Stimulated activated naive B cell treated with anti-CD40 and anti-IgM and Interleukin-4, amounts not matched to agents 10 μg/mL and 1 μg/mL and 100 μg/mL, for 72 hours (primary cell): Measurements from ENCODE around the gene ANKMY1.

Source experiments
- ATAC-seq, 2 donors: fragments of 150-1000 bp; cut with Tn5 transposase; replicated peaks; 2 replicates each; pipeline ENCODE4 v1.10.0; 2021; ENCODE audit warnings: moderate library complexity in 1 of 2
- DNase-seq: peaks from one replicate; pipeline ENCODE4 v3.0.0; 2021
- H3K27ac Mint-ChIP-seq: one replicate; pipeline ENCODE4 v1.8.0; 2022; ENCODE audit warnings: mild to moderate bottlenecking, mixed read lengths
- H3K27me3 Mint-ChIP-seq, 2 donors: one replicate each; pipeline ENCODE4 v1.8.0; 2022; ENCODE audit warnings: mixed read lengths in 2 of 2
- H3K36me3 Mint-ChIP-seq, 2 donors: one replicate each; pipeline ENCODE4 v1.8.0; 2022; ENCODE audit warnings: mixed read lengths in 2 of 2, mild to moderate bottlenecking in 1 of 2
- H3K4me1 Mint-ChIP-seq, 2 donors: one replicate each; pipeline ENCODE4 v1.8.0; 2022; ENCODE audit warnings: mixed read lengths in 2 of 2, mild to moderate bottlenecking in 1 of 2
- H3K4me3 Mint-ChIP-seq, 2 donors: one replicate each; pipeline ENCODE4 v1.8.0; 2022; ENCODE audit warnings: mild to moderate bottlenecking in 2 of 2, mixed read lengths in 2 of 2, moderate library complexity in 1 of 2
- H3K9me3 Mint-ChIP-seq, 2 donors: one replicate each; pipeline ENCODE4 v1.8.0; 2022; ENCODE audit warnings: mixed read lengths in 2 of 2, mild to moderate bottlenecking in 1 of 2

Gene ANKMY1

DNA sequence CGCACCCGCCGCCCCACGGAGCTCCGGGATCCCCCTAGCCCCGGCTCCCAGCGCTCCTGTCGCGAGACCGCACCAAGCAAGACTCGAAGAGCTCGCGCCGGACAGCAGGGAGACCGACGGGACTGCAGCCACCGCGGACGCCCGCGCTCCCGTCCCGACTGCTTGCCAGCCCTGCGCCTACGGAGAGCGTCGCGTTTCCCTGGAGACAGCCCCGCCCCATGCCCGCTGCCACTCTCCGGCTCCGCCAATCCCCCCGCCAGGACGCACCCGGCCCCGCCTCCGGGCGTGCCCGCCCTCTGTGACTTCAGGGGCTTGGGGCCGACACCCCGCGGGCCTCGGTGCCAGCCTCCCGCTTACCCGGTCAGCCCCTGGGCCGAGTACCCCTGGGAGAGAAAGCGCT is at the start of gene ANKMY1:
Gene ANKMY1, minus strand, starts transcription at position 181 of the 400 bp plus-strand sequence. CDS start 653 bp downstream, outside the sequence.
- peak; percentile 49 for DNase-seq
- peaks cover 29 to 50% of the 10 kb centered on the region in 2 donors for H3K36me3 Mint-ChIP-seq
- no peaks in the 10 kb centered on the region for H3K9me3 Mint-ChIP-seq
- H3K4me1 Mint-ChIP-seq, result peaks cover 35 to 40% of the 10 kb centered on the region in 2 donors
- no peaks in the 10 kb centered on the region for H3K27me3 Mint-ChIP-seq
- H3K4me3 Mint-ChIP-seq, result peak within 1 kb of the TSS; percentile 76 to 84
- peak; percentile 14 to 21 for ATAC-seq
- peak within 1 kb of the TSS; percentile 37 for H3K27ac Mint-ChIP-seq

DNA sequence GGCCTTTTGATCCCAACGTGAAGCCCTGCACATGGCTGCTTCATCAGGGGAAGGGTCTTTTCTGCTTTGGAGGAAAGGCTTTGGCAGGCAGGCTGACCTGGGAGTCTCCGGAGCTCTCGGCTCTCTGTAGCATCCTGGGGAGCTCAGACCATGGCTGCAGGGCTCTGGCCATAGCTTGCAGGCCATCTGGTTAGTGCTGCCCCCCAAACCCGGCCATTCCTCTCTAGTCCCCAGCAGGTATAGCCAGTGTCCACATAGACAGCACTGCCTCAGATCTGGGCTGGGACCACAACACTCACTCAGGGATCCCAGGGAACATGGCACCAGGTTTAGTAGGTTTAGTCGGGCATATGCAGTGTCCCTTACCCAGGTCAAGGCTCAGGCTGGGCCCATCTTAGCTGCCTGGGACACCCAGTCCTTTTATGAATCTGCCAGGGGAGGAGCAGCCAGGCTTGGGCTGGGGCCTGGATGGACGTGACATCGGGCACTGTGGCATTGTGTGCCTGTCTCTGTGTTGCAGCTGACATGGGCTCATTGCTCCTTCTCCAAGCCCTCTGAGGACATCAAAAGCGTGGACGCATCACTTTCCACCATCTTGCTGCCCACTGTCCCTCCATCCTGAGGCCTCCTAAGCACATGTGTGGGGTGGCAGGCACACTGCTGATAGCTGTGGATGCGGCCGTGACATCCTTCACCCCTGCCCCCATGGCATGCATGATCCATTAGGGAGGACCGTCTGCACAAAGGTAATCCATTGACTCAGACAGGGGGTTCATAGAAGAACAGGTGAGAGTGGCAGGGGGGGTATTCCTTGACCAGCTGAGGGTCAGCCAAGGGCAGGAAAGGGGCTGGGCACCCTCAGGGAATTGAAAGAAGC is 48.3 kb upstream of the ANKMY1 start:
- Mint-ChIP-seq H3K27ac (peak overlapping the region; percentile 59), H3K27me3 (no peaks in the 10 kb centered on the region), H3K36me3 (peaks cover 7 to 23% of the 10 kb centered on the region in 2 donors), H3K4me1 (peaks cover 0 to 10% of the 10 kb centered on the region in 2 donors), H3K4me3 (no peak overlapping the region), H3K9me3 (no peaks in the 10 kb centered on the region)
- DNase-seq, result no peak
- no peak for ATAC-seq

- Mint-ChIP-seq H3K27ac (no peak overlapping the region), H3K36me3 (peaks cover 7 to 23% of the 10 kb centered on the region in 2 donors), H3K4me1 (peaks cover 0 to 10% of the 10 kb centered on the region in 2 donors), H3K9me3 (no peaks in the 10 kb centered on the region), H3K27me3 (no peaks in the 10 kb centered on the region), H3K4me3 (no peak overlapping the region)
- ATAC-seq (no peak), DNase-seq (no peak)
Measured at GRCh38 chr2:240604939-240605716, 47.3 kb upstream of the ANKMY1 start.

DNA sequence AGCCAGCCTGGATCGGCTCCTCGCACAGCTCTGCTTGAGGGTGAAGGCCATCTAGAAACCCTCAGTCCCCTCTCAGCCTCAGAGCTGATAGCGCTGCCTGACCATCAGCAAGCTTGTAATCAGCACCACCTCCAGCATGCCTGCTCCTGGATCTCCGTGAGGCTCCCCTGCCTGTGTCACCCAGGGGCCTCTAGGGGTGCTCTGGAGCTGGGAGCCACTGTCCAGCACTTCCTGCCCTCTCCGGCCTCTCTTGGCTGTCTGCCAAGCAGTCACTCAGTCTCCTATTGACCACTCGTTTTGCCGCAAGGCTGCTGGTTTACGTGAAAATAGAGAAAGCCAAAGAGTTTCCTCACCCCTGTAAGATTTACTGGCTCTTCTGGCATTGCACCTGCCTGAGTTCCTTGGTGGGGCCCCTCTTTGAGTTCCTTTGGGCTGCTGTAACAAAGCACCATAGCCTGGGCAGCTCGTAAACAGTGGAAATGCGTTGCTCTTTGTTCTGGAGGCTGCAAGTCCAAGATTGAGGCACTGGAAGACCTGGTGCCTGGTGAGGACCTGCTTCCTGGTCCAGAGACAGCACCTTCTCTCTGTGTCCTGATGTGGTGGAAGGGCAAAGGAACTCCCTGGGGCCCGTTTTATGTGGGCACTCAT is 46.6 kb upstream of the ANKMY1 start:
- no peaks in the 10 kb centered on the region for H3K9me3 Mint-ChIP-seq
- peaks cover 0 to 10% of the 10 kb centered on the region in 2 donors for H3K4me1 Mint-ChIP-seq
- no peak overlapping the region for H3K4me3 Mint-ChIP-seq
- no peak overlapping the region for H3K27ac Mint-ChIP-seq
- ATAC-seq (peak in 1 of 2 donors; percentile 23), DNase-seq (no peak)
- H3K36me3 Mint-ChIP-seq, result peaks cover 7 to 30% of the 10 kb centered on the region in 2 donors
- no peaks in the 10 kb centered on the region for H3K27me3 Mint-ChIP-seq

GRCh38 chr2:240603846-240604245 is 46.1 kb upstream of the ANKMY1 start:
- peaks cover 0 to 10% of the 10 kb centered on the region in 2 donors for H3K4me1 Mint-ChIP-seq
- no peaks in the 10 kb centered on the region for H3K27me3 Mint-ChIP-seq
- H3K27ac Mint-ChIP-seq, result no peak overlapping the region
- ATAC-seq (no peak), DNase-seq (no peak)
- H3K4me3 Mint-ChIP-seq, result no peak overlapping the region
- peaks cover 12 to 36% of the 10 kb centered on the region in 2 donors for H3K36me3 Mint-ChIP-seq
- no peaks in the 10 kb centered on the region for H3K9me3 Mint-ChIP-seq

- H3K27ac Mint-ChIP-seq, result no peak overlapping the region
- H3K4me1 Mint-ChIP-seq, result peaks cover 0 to 10% of the 10 kb centered on the region in 2 donors
- no peaks in the 10 kb centered on the region for H3K9me3 Mint-ChIP-seq
- DNase-seq (no peak), ATAC-seq (no peak)
- H3K27me3 Mint-ChIP-seq, result no peaks in the 10 kb centered on the region
- H3K36me3 Mint-ChIP-seq, result peaks cover 17 to 37% of the 10 kb centered on the region in 2 donors
- no peak overlapping the region for H3K4me3 Mint-ChIP-seq
Measured at GRCh38 chr2:240603081-240603835, 45.5 kb upstream of the ANKMY1 start.

DNA sequence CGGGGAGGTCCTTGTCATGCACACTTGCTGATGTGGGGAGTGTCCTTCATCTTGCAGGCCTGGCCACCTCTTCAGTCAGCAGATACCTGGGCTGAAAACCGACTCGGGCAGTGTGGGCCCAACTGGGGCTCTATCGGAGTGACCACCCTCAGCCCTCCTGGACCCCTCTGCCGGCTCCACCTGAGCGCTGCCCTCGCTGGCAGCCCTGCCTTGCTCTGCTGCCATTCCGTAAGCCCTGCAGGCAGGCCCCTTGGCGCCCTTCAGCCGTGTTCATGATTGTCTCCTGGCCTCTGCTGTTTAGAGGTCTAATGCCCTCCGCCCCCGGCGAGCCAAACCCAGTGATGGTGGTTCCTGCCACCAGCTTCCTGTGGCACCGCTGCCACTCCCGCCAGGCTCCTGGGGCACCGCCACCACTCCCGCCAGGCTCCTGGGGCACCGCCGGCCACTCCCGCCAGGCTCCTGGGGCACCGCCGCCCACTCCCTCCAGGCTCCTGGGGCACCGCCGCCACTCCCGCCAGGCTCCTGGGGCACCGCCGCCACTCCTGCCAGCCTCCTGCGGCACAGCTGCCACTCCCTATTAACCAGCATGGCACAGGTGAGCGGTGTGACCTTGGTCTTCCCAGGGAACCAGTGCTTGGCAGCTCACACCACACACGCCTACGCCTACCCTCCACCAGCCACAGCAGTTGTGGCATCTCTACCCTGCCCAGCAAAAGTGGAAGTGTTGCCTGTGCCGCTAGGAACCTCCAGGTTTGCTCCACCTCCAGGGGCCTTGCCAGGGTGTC is 44.7 kb upstream of the ANKMY1 start:
- H3K27ac Mint-ChIP-seq, result no peak overlapping the region
- peaks cover 0 to 10% of the 10 kb centered on the region in 2 donors for H3K4me1 Mint-ChIP-seq
- DNase-seq (no peak), ATAC-seq (no peak)
- no peak overlapping the region for H3K4me3 Mint-ChIP-seq
- no peaks in the 10 kb centered on the region for H3K9me3 Mint-ChIP-seq
- H3K27me3 Mint-ChIP-seq, result no peaks in the 10 kb centered on the region
- H3K36me3 Mint-ChIP-seq, result peaks cover 18 to 37% of the 10 kb centered on the region in 2 donors

DNA sequence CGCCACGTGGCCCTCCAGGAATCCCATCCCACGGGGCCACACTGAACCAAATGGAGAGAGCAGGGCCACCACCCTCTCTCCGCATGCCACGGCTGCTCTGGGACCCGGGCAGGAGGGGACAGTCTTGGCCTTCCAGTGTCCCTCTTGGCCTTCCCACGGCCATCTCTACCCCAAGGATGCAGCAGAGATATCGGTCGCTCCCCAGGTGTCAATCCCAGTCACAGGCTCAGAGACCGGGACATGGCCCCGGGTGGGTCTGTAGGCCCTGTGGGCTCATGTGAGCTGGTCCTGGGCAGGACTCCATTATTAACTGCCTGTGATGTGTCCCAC is 44.0 kb upstream of the ANKMY1 start:
- H3K9me3 Mint-ChIP-seq, result no peaks in the 10 kb centered on the region
- DNase-seq (no peak), ATAC-seq (no peak)
- peak overlapping the region; percentile 37 for H3K27ac Mint-ChIP-seq
- H3K4me1 Mint-ChIP-seq, result peaks cover 0 to 10% of the 10 kb centered on the region in 2 donors
- peaks cover 18 to 37% of the 10 kb centered on the region in 2 donors for H3K36me3 Mint-ChIP-seq
- no peaks in the 10 kb centered on the region for H3K27me3 Mint-ChIP-seq
- no peak overlapping the region for H3K4me3 Mint-ChIP-seq

DNA sequence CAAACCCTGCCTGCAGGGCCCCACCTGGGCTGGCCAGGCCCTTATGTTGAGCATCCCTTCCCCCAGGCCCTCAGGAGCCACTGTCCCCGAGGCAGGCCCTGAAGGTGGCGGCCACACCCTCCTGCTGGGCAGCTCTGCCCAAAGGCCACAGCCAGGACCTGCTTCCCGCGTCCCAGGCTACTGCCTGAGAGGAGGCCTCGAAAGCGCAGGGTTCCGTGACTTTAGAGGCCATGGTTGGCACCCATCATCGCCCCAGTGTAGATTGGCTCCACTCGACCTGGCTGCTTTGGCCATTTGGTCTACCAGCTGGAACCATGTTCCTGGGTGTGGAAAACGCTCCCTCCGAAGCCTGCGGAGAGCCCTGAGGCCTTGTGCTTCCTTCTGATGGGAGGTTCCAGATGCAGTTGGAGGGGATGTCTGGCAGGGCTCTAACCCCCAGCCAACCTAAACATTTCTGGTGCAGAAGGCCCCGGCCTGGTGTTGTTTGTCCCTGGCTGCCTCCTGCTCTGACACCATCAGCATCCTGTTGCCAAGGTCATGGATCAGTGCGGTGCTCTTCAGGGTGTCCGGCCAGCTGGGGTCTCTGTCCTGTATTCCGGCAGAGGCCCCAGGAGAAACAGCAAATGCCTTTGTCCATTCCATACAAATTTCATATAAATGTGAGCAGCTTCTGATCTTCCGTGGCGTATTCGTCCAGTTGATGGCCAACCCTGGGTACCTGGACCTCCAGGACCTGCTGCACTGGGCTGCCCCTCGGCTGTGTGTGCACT is 43.5 kb upstream of the ANKMY1 start:
- ATAC-seq (no peak), DNase-seq (no peak)
- Mint-ChIP-seq H3K9me3 (no peaks in the 10 kb centered on the region), H3K36me3 (peaks cover 18 to 31% of the 10 kb centered on the region in 2 donors), H3K27ac (no peak overlapping the region), H3K4me3 (no peak overlapping the region), H3K27me3 (no peaks in the 10 kb centered on the region), H3K4me1 (peaks cover 0 to 5% of the 10 kb centered on the region in 2 donors)

- peaks cover 0 to 5% of the 10 kb centered on the region in 2 donors for H3K4me1 Mint-ChIP-seq
- H3K4me3 Mint-ChIP-seq, result no peak overlapping the region
- peaks cover 18 to 34% of the 10 kb centered on the region in 2 donors for H3K36me3 Mint-ChIP-seq
- H3K27ac Mint-ChIP-seq, result no peak overlapping the region
- H3K27me3 Mint-ChIP-seq, result no peaks in the 10 kb centered on the region
- DNase-seq (no peak), ATAC-seq (no peak)
- no peaks in the 10 kb centered on the region for H3K9me3 Mint-ChIP-seq
Measured at GRCh38 chr2:240600451-240600961, 42.7 kb upstream of the ANKMY1 start.

DNA sequence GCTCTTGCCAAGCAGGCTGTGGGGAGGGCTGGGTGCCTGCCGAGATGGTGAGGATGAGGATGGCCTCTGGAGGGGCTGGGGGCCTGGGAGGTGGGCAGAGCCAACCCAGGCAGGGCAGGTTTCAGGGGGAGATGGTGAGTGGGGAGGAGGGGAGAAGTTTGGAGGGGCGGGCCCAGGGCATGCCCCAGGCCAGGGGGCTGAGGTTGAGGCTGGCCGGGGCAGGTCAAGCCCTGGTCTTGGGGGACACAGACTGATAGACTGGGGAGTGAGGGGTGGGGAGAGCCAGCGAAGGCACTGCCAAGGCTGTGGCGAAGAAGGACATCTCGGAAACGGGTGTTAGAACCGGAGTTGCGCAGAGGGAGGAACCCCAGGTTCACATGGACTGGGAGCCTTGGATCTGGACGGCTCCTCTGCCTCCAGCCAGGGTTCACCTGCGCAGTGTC is 41.4 kb upstream of the ANKMY1 start:
- Mint-ChIP-seq H3K9me3 (no peaks in the 10 kb centered on the region), H3K4me3 (no peak overlapping the region), H3K27me3 (no peaks in the 10 kb centered on the region), H3K4me1 (peaks cover 2 to 3% of the 10 kb centered on the region in 2 donors), H3K36me3 (peaks cover 18 to 35% of the 10 kb centered on the region in 2 donors), H3K27ac (no peak overlapping the region)
- DNase-seq, result no peak
- ATAC-seq, result no peak

- Mint-ChIP-seq H3K4me3 (no peak overlapping the region), H3K4me1 (peaks cover 2 to 5% of the 10 kb centered on the region in 2 donors), H3K27me3 (no peaks in the 10 kb centered on the region)
Measured at GRCh38 chr2:240598311-240598911, 40.6 kb upstream of the ANKMY1 start.

More at GRCh38 chr2:240598311-240598911, 40.6 kb upstream of the ANKMY1 start:
- Mint-ChIP-seq H3K9me3 (no peaks in the 10 kb centered on the region), H3K27ac (no peak overlapping the region), H3K36me3 (peaks cover 18 to 38% of the 10 kb centered on the region in 2 donors)
- no peak for DNase-seq
- no peak for ATAC-seq
